ENCODE results near the gene MEGF6. TPM values are rescaled to one million over a fixed set of nuclear protein-coding genes. Genes with fewer than 3 reads are reported as not detected.

MEGF6 gene
- total RNA-seq, 2 experiments from 2014 or later = 57.5 to 62.2 TPM

- Histone ChIP-seq H3K4me1 (ENCODE audit: insufficient read depth, low read length) (no peaks in the 10 kb centered on the region), H3K36me3 (ENCODE audit: insufficient read depth, low read length) (no peaks in the 10 kb centered on the region), H3K9me3 (ENCODE audit: control insufficient read depth in 1 of 2, insufficient read depth in 1 of 2, low read length in 2 of 2) (no peaks in the 10 kb centered on the region), H3K27me3 (ENCODE audit: control insufficient read depth in 1 of 2, insufficient read depth in 2 of 2, low read length in 2 of 2) (peaks cover 13 to 17% of the 10 kb centered on the region in 2 experiments), H3K27ac (ENCODE audit: low read depth in 1 of 2, low read length in 2 of 2) (no peak overlapping the region), H3K4me3 (ENCODE audit: low read length) (no peak overlapping the region)
- DNase-seq = no peak
- ChIA-PET POLR2A (no interaction called here), CTCF (no interaction called here)
- Mint-ChIP-seq H3K27me3 (peaks cover 46% of the 10 kb centered on the region), H3K4me3 (no peak overlapping the region), H3K9me3 (no peaks in the 10 kb centered on the region), H3K36me3 (ENCODE audit: low read depth) (no peaks in the 10 kb centered on the region), H3K27ac (no peak overlapping the region), H3K4me1 (ENCODE audit: low read depth) (no peaks in the 10 kb centered on the region)
- ATAC-seq (ENCODE audit: poor library complexity) = no peak
- no peak for TF ChIP-seq CTCF (IDR thresholded peaks at IDR 0.05)
- intact Hi-C loops (cut with DNase I, micrococcal nuclease) = no loop called here
Observed at GRCh38 chr1:3659093-3659492, 47.8 kb upstream of the MEGF6 start.

GRCh38 chr1:3658231-3658615 lies 46.9 kb upstream of the MEGF6 start:
- POLR2A ChIA-PET = no interaction called here
- CTCF ChIA-PET = no interaction called here
- DNase-seq (no peak), ATAC-seq (ENCODE audit: poor library complexity) (no peak)
- peaks cover 4% of the 10 kb centered on the region for H3K4me1 Mint-ChIP-seq (ENCODE audit: low read depth)
- TF ChIP-seq CTCF (IDR thresholded peaks at IDR 0.05) = no peak
- H3K36me3 Mint-ChIP-seq (ENCODE audit: low read depth) = no peaks in the 10 kb centered on the region
- Histone ChIP-seq H3K27ac (ENCODE audit: low read depth in 1 of 2, low read length in 2 of 2) (no peak overlapping the region), H3K36me3 (ENCODE audit: insufficient read depth, low read length) (no peaks in the 10 kb centered on the region), H3K27me3 (ENCODE audit: control insufficient read depth in 1 of 2, insufficient read depth in 2 of 2, low read length in 2 of 2) (peaks cover 17 to 24% of the 10 kb centered on the region in 2 experiments), H3K4me3 (ENCODE audit: low read length) (no peak overlapping the region), H3K4me1 (ENCODE audit: insufficient read depth, low read length) (no peaks in the 10 kb centered on the region), H3K9me3 (ENCODE audit: control insufficient read depth in 1 of 2, insufficient read depth in 1 of 2, low read length in 2 of 2) (no peaks in the 10 kb centered on the region)
- intact Hi-C loops (cut with DNase I, micrococcal nuclease) = no loop called here
- H3K4me3 Mint-ChIP-seq = no peak overlapping the region
- H3K27ac Mint-ChIP-seq = no peak overlapping the region
- peaks cover 54% of the 10 kb centered on the region for H3K27me3 Mint-ChIP-seq
- no peaks in the 10 kb centered on the region for H3K9me3 Mint-ChIP-seq

GRCh38 chr1:3657578-3658230 lies 46.4 kb upstream of the MEGF6 start:
- Mint-ChIP-seq H3K36me3 (ENCODE audit: low read depth) (no peaks in the 10 kb centered on the region), H3K9me3 (no peaks in the 10 kb centered on the region), H3K27me3 (peaks cover 57% of the 10 kb centered on the region), H3K4me1 (ENCODE audit: low read depth) (peaks cover 5% of the 10 kb centered on the region), H3K27ac (no peak overlapping the region), H3K4me3 (no peak overlapping the region)
- POLR2A ChIA-PET = no interaction called here
- intact Hi-C loops (cut with DNase I, micrococcal nuclease) = no loop called here
- H3K4me1 ChIP-seq (ENCODE audit: insufficient read depth, low read length) = peaks cover 2% of the 10 kb centered on the region
- H3K27ac ChIP-seq (ENCODE audit: low read depth in 1 of 2, low read length in 2 of 2) = no peak overlapping the region
- ATAC-seq (ENCODE audit: poor library complexity) (no peak), DNase-seq (no peak)
- peaks cover 22 to 29% of the 10 kb centered on the region in 2 experiments for H3K27me3 ChIP-seq (ENCODE audit: control insufficient read depth in 1 of 2, insufficient read depth in 2 of 2, low read length in 2 of 2)
- H3K4me3 ChIP-seq (ENCODE audit: low read length) = no peak overlapping the region
- peaks cover 0 to 5% of the 10 kb centered on the region in 2 experiments for H3K9me3 ChIP-seq (ENCODE audit: control insufficient read depth in 1 of 2, insufficient read depth in 1 of 2, low read length in 2 of 2)
- CTCF ChIA-PET = no interaction called here
- H3K36me3 ChIP-seq (ENCODE audit: insufficient read depth, low read length) = no peaks in the 10 kb centered on the region
- TF ChIP-seq CTCF (IDR thresholded peaks at IDR 0.05) = no peak

All from CD4-positive, alpha-beta T cell (primary cell).